Hematopoietic multipotent progenitor cell treated with erythropoietin and hydrocortisone succinate and interleukin-3 and kit ligand, for 15 days (in vitro differentiated cells): Measurements from ENCODE around the gene GUCY2D.
"Not testable (repeated sequence)": the region's sequence is repeated elsewhere in the genome, so short reads cannot be mapped to it uniquely, and the experiment has no call there.

Source experiments
- DNase-seq: peaks from one replicate; pipeline ENCODE4 v3.0.0-alpha.2; 2015; ENCODE audit warnings: low spot score

GUCY2D gene

GRCh38 chr17:8018436-8018835 is 16.0 kb downstream of the GUCY2D start:
- DNase-seq = no peak

- DNase-seq = no peak
Observed at GRCh38 chr17:8019166-8019565, 16.8 kb downstream of the GUCY2D start.

GRCh38 chr17:8019665-8020650 is 17.5 kb downstream of the GUCY2D start:
- DNase-seq = no peak

GRCh38 chr17:8020776-8021564 is 18.6 kb downstream of the GUCY2D start:
- no peak for DNase-seq

GRCh38 chr17:8021565-8022359 is 19.3 kb downstream of the GUCY2D start:
- no peak for DNase-seq

- DNase-seq = no peak
Observed at GRCh38 chr17:8022360-8023003, 20.1 kb downstream of the GUCY2D start.

- not testable (repeated sequence) for DNase-seq
Observed at GRCh38 chr17:8024161-8024560, 21.7 kb downstream of the GUCY2D start.

- no peak for DNase-seq
Observed at GRCh38 chr17:8025176-8025911, 22.9 kb downstream of the GUCY2D start.

- no peak for DNase-seq
Observed at GRCh38 chr17:8029121-8029520, 26.7 kb downstream of the GUCY2D start.

- DNase-seq = no peak
Observed at GRCh38 chr17:8031261-8031661, 28.8 kb downstream of the GUCY2D start.

GRCh38 chr17:8031950-8032349 is 29.5 kb downstream of the GUCY2D start:
- DNase-seq = no peak

GRCh38 chr17:8032442-8032841 is 30.0 kb downstream of the GUCY2D start:
- no peak for DNase-seq

- DNase-seq = no peak
Observed at GRCh38 chr17:8038954-8039610, 36.7 kb downstream of the GUCY2D start, which contains the start of gene ALOX15B. TSS of gene ALOX15B (plus strand) at chr17:8039059. CDS start at chr17:8039156, 97 bp downstream.

GRCh38 chr17:8039611-8040168 is 37.3 kb downstream of the GUCY2D start:
- no peak for DNase-seq

- DNase-seq = peak; percentile 42
Observed at GRCh38 chr17:8041249-8041928, 39.0 kb downstream of the GUCY2D start.

- no peak for DNase-seq
Observed at GRCh38 chr17:8041979-8042378, 39.6 kb downstream of the GUCY2D start.

GRCh38 chr17:8044819-8045810 is 42.7 kb downstream of the GUCY2D start:
- no peak for DNase-seq
